Choroid plexus epithelial cell (primary cell): ENCODE measurements around the gene KRTAP10-3.

Experiments
- DNase-seq: peaks from one replicate; pipeline ENCODE4 v3.0.0-alpha.2; 2010; ENCODE audit warnings: low read depth
- H3K4me3 ChIP-seq: 2 replicates; pipeline ENCODE4 v1.5.1; 2011; ENCODE audit warnings: low read depth, mild to moderate bottlenecking, control low read depth, low read length, moderate library complexity
- TF ChIP-seq, protein P1 (sequence below): conservative IDR thresholded peaks from 2 replicates; pipeline ENCODE4 v1.5.1; 2011; ENCODE audit warnings: low read depth, mild to moderate bottlenecking, control low read depth, inconsistent platforms, low read length, moderate library complexity

Gene KRTAP10-3

DNA sequence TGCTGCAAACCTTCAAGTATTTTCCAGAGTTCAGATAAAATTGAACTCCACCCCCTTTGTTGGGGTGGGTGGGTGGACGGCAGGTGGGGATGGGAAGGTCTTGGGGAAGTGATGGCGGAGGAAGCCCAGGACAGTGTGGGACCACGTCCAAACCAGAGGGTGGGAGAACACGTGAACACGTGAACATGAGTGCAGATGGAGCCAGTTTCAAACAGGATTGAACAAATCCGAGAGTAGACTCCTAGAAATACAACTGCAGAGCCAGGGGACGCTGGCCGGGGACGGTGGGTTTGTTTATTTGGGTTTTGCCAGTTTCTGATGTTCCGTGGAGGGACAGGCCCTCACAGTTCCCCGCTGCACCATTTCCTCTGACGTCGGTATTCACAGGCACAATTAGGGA, 10.2 kb downstream of the KRTAP10-3 start:
- TF ChIP-seq, protein P1, sequence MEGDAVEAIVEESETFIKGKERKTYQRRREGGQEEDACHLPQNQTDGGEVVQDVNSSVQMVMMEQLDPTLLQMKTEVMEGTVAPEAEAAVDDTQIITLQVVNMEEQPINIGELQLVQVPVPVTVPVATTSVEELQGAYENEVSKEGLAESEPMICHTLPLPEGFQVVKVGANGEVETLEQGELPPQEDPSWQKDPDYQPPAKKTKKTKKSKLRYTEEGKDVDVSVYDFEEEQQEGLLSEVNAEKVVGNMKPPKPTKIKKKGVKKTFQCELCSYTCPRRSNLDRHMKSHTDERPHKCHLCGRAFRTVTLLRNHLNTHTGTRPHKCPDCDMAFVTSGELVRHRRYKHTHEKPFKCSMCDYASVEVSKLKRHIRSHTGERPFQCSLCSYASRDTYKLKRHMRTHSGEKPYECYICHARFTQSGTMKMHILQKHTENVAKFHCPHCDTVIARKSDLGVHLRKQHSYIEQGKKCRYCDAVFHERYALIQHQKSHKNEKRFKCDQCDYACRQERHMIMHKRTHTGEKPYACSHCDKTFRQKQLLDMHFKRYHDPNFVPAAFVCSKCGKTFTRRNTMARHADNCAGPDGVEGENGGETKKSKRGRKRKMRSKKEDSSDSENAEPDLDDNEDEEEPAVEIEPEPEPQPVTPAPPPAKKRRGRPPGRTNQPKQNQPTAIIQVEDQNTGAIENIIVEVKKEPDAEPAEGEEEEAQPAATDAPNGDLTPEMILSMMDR, result no peak
- no peak for DNase-seq
- no peak overlapping the region for H3K4me3 ChIP-seq

DNA sequence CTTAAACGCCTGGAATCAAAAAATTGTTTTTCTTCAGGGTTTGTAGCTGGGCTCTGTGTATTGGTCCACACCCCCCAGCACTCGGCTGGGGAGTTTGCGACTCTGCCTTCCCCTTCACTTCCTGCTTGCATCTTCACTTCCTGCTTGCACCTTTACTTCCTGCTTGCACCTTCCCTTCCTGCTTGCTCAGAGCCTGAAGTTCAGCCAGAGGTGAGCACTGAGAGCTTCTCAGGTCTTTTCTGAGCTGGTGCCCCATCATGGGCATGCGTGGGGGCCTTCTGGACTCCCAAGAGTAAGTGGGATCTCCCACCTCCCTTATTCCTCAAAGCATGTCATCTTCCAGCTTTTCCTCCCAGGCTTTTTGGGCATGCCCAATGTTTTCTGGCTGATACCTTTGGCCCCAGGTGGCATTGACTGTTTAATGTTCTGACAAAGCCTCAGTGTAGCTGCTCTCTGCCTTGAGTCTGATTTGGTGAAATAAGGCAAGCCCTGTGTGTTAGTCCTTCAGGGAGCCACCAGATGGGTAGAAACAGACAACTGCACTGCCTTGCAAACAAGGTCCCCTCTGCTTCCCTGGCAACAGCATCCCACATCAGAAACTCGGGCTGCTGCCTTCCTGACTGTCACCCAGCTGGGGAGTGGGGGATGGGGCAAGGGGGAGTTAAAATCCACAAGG, 10.8 kb downstream of the KRTAP10-3 start:
- DNase-seq, result no peak
- TF ChIP-seq, protein P1, result no peak
- H3K4me3 ChIP-seq, result no peak overlapping the region

DNA sequence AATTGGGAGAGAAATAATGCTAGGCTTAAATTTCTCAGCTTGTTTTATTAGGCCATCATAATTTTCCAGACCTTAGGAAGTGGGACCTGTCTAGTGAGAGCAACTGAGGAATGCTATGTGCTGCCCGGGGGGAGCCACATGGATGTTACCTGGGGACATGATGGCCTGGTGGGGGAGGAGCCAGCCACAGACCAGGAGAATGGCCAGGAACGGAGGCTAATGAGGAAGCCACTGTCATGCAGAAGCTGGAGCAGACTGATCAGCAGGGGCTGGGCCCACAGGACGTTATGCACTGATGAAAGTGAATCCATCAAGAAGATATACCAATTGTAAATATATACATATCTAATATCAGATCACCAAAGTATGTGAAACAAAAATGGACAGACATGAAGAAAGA, 14.0 kb downstream of the KRTAP10-3 start:
- DNase-seq, result no peak
- TF ChIP-seq, protein P1, result no peak
- H3K4me3 ChIP-seq, result no peak overlapping the region

DNA sequence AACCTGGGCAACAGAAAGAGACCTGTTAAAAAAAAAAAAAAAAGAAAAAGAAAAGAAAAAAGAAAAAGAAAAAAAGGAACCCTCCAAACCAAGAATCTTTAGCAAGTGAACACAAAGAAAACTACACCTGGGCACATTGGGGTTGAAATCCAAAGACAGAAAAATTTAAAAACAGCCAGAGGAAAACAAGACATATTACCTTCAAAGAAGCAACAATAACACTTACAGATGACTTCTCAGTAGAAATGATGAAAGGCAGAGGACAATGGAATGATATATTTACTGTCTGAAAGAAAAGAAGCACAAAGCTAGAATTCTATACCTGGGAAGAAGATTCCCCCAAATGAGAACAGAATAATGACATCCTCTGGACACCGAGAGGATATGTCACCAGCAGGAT, 15.9 kb downstream of the KRTAP10-3 start:
- H3K4me3 ChIP-seq, result no peak overlapping the region
- TF ChIP-seq, protein P1, result no peak
- no peak for DNase-seq

DNA sequence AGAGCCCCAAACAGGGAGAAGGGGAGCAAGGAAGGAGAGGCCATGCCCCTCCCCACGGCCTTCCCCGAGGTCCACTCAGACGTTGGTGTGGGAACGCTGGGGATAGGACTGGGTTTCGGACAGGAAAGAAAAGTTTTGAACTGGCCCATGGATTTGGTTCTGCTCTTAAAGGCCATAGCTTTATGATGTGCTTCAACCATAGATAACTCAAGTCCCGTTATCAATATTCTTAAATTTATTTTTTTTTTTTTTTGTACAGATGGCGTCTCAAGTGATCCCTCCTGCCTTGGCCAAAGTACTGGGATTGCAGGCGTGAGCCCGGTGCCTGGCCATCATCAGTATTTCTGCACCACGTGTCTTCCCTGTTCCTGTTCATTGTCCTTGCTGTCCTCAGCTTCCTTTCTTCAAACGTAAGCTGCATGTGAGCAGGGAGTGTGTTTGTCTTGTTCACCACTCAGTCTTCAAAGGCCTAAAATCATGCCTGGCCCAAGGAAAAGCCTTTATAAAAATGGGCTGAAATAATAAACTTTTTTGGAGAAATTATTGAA, 17.8 kb downstream of the KRTAP10-3 start:
- no peak overlapping the region for H3K4me3 ChIP-seq
- DNase-seq, result no peak
- TF ChIP-seq, protein P1, result no peak

DNA sequence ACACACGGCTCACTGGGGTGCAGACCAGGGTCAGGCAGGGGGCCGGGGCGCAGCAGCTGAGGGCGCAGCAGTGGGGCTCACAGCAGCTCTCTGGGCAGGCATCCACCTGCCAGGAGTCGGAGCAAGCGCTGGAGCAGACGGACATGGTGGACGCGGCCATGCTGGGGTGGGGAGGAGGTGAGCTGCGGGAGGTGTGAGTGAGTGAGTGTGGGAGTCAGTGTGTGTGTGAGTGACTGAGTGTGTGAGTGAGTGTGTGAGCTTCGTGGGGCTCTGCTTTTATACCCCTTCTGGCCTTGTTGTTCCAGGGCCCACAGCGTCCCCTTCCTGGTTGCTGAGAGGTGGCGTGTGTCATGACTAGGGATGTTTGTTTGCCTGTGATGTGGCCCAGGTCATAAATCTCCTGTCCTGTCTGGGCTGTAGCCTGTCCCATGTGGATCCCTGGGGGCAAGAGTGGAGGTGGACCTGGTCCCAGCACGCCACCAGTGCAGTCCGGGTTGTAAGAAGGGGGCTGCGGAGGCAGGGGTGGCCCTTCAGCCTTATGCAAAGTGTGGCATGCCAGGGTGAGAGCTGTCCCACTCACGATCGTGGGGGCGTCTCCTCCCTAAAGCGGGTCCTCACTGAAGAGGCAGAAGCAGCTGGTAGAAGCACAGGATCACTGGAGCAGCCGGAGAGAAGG, 18.5 kb downstream of the KRTAP10-3 start, which contains the start of gene KRTAP10-1:
KRTAP10-1 (minus strand) TSS at position 205 of the 676 bp plus-strand sequence; CDS start at position 160, 45 bp downstream.
- TF ChIP-seq, protein P1, result no peak
- DNase-seq, result no peak
- H3K4me3 ChIP-seq, result no peak within 1 kb of the TSS
